ENCODE data around the gene PDGFRB. TPM values are rescaled to one million over a fixed set of nuclear protein-coding genes. Genes with fewer than 3 reads are reported as not detected.
A peak's percentile ranks its signal among the peaks of the same experiment; 100 is the strongest.

Gene PDGFRB
- 10 to 100 TPM; 17.5 to 87.5 (median 31.2) TPM for total RNA-seq

- Histone ChIP-seq H3K4me3 (peak within 1 kb of the TSS; percentile 29 to 50 (median 42)), H3K9me3 (no peaks in the 10 kb centered on the region), H3K36me3 (no peaks in the 10 kb centered on the region), H3K27ac (peak within 1 kb of the TSS; percentile 56 to 80 (median 72)), H3K27me3 (no peaks in the 10 kb centered on the region), H3K4me1 (peaks cover 0 to 4% (median 0%) of the 10 kb centered on the region in 4 donors)
- TF ChIP-seq POLR2A (IDR thresholded peaks at IDR 0.05) (no peak), CTCF (IDR thresholded peaks at IDR 0.05) (no peak)
- DNase-seq: peak; percentile 71 to 88 (median 73)
Observed at GRCh38 chr5:150155258-150156026, at the start of gene PDGFRB. Gene PDGFRB, minus strand, starts transcription at chr5:150155845. Its CDS starts 18,798 bp downstream, at chr5:150137047.

GRCh38 chr5:150204590-150204960 lies 48.9 kb upstream of the PDGFRB start:
- Histone ChIP-seq H3K4me1 (peaks cover 0 to 14% (median 5%) of the 10 kb centered on the region in 4 donors), H3K27me3 (no peaks in the 10 kb centered on the region), H3K27ac (no peak overlapping the region), H3K9me3 (no peaks in the 10 kb centered on the region), H3K36me3 (peaks cover 0 to 6% (median 0%) of the 10 kb centered on the region in 3 donors), H3K4me3 (no peak overlapping the region)
- TF ChIP-seq POLR2A (IDR thresholded peaks at IDR 0.05): no peak
- no peak for TF ChIP-seq CTCF (IDR thresholded peaks at IDR 0.05)
- DNase-seq: no peak

DNA sequence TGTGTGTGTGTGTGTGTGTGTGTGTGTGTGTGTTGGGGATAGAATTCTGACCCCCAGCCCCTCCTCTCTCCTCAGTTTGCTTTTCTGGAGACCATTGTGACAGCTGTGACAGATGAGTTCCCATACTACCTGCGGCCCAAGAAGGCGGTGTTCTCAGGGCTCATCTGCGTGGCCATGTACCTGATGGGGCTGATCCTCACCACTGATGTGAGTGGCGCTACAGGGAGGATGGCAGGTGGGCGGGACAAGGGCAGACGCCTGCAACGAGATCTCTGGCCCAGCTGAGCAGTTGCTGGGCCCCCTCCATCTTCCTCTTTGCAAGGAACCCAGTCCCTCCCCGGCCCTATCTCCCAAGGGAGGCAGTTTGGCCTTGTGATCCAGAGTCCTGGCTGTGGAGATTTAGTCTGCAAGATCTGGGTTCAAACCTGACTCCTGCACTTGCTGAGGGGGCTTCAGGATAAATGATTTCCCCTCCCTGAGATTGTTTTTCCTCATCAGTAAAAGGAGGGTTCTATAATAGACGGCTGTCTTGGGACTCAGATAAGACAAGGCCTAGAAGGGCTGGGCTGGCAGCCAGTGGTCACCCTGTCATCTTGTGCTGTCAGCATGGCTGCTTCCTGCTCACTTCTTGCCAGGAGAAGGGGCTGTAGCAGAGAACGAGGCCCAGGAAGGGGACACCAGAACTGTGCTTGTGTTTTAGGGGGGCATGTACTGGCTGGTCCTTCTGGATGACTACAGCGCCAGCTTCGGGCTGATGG lies 48.4 kb upstream of the PDGFRB start:
- H3K4me3 ChIP-seq: no peak overlapping the region
- TF ChIP-seq POLR2A (IDR thresholded peaks at IDR 0.05): no peak
- no peak for TF ChIP-seq CTCF (IDR thresholded peaks at IDR 0.05)
- H3K27me3 ChIP-seq: no peaks in the 10 kb centered on the region
- peaks cover 0 to 6% (median 0%) of the 10 kb centered on the region in 3 donors for H3K36me3 ChIP-seq
- no peak overlapping the region for H3K27ac ChIP-seq
- H3K9me3 ChIP-seq: no peaks in the 10 kb centered on the region
- peaks cover 0 to 9% (median 2%) of the 10 kb centered on the region in 4 donors for H3K4me1 ChIP-seq
- DNase-seq: no peak

DNA sequence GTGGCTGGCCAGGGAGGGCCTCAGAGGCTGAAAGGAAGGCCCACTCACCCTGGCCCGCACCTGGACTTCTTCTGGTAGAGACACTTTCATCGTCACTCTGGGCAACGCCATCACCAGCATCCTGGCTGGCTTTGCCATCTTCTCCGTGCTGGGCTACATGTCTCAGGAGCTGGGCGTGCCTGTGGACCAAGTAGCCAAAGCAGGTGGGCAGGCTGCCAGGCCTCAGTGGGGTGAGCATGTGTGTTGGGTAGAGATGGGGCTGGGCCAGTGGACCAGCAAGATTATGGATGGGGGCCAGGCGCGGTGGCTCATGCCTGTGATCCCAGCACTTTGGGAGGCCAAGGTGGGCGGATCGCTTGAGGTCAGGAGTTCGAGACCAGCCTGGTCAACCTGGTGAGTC lies 46.9 kb upstream of the PDGFRB start:
- Histone ChIP-seq H3K36me3 (peaks cover 0 to 6% (median 0%) of the 10 kb centered on the region in 3 donors), H3K4me3 (no peak overlapping the region), H3K27me3 (no peaks in the 10 kb centered on the region), H3K27ac (no peak overlapping the region), H3K9me3 (no peaks in the 10 kb centered on the region), H3K4me1 (no peaks in the 10 kb centered on the region)
- no peak for TF ChIP-seq CTCF (IDR thresholded peaks at IDR 0.05)
- no peak for TF ChIP-seq POLR2A (IDR thresholded peaks at IDR 0.05)
- no peak for DNase-seq

DNA sequence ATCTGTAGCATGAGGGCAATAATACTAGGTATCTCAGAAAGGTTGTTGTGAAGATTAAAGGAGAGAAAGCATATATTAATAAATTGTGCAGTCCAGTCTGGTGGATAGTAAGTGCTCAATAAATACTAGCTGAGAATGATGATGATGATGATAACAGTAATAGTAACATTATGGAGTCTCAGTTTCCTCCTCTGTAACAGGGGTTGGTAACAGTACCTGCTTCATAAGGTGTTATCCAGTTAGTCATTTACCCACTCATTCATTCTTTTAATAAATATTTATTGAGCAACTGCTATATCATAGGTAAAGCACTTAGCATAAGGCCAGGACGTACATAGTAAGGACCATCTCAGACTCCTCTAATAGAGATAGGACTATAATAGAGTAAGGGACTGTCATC lies 41.8 kb upstream of the PDGFRB start:
- no peak for TF ChIP-seq CTCF (IDR thresholded peaks at IDR 0.05)
- TF ChIP-seq POLR2A (IDR thresholded peaks at IDR 0.05): no peak
- Histone ChIP-seq H3K9me3 (no peaks in the 10 kb centered on the region), H3K27me3 (no peaks in the 10 kb centered on the region), H3K4me1 (no peaks in the 10 kb centered on the region), H3K4me3 (no peak overlapping the region), H3K36me3 (peaks cover 0 to 9% (median 0%) of the 10 kb centered on the region in 3 donors), H3K27ac (no peak overlapping the region)
- no peak for DNase-seq
